H9 (cell line): ENCODE results near the gene SPECC1. TPM values are rescaled to one million over a fixed set of nuclear protein-coding genes. Genes with fewer than 3 reads are reported as not detected.

Experiments
- DNase-seq: peaks from one replicate; pipeline ENCODE4 v3.0.0-alpha.2; 2017
- H2AFZ ChIP-seq: one replicate; pipeline ENCODE4 v1.6.1; 2013; ENCODE audit warnings: mild to moderate bottlenecking, low read length, control low read depth, moderate library complexity
- H2AK5ac ChIP-seq: 2 replicates; pipeline ENCODE4 v1.6.1; 2013; ENCODE audit warnings: low read length, control low read depth, mixed read lengths; ENCODE audit not compliant: insufficient read length
- H2BK120ac ChIP-seq: one replicate; pipeline ENCODE4 v1.6.1; 2013; ENCODE audit warnings: low read depth, mild to moderate bottlenecking, low read length, control low read depth, inconsistent platforms; ENCODE audit not compliant: poor library complexity, severe bottlenecking
- H2BK12ac ChIP-seq: 2 replicates; pipeline ENCODE4 v1.6.1; 2013; ENCODE audit warnings: low read length, control low read depth, mixed read lengths, low read depth; ENCODE audit not compliant: insufficient read length
- H2BK15ac ChIP-seq: 2 replicates; pipeline ENCODE4 v1.6.1; 2013; ENCODE audit warnings: low read depth, low read length, control low read depth
- H2BK20ac ChIP-seq: one replicate; pipeline ENCODE4 v1.6.1; 2013; ENCODE audit warnings: low read depth, mild to moderate bottlenecking, low read length, control low read depth, inconsistent platforms; ENCODE audit not compliant: poor library complexity, severe bottlenecking
- H2BK5ac ChIP-seq: 2 replicates; pipeline ENCODE4 v1.6.1; 2013; ENCODE audit warnings: low read length, control low read depth, mixed read lengths; ENCODE audit not compliant: insufficient read length
- H3K14ac ChIP-seq: 2 replicates; pipeline ENCODE4 v1.6.1; 2013; ENCODE audit warnings: low read length, control low read depth; ENCODE audit not compliant: insufficient read depth
- H3K18ac ChIP-seq: 2 replicates; pipeline ENCODE4 v1.6.1; 2013; ENCODE audit warnings: low read depth, mild to moderate bottlenecking, mixed read lengths, low read length, control low read depth; ENCODE audit not compliant: insufficient read length
- H3K23ac ChIP-seq: 2 replicates; pipeline ENCODE4 v1.6.1; 2013; ENCODE audit warnings: low read length, control low read depth, mixed read lengths, low read depth; ENCODE audit not compliant: insufficient read length
- H3K23me2 ChIP-seq: 2 replicates; pipeline ENCODE4 v1.6.1; 2013; ENCODE audit warnings: low read depth, mild to moderate bottlenecking, mixed read lengths, low read length, control low read depth; ENCODE audit not compliant: insufficient read length, poor library complexity, severe bottlenecking
- H3K27ac ChIP-seq: 2 replicates; pipeline ENCODE4 v1.5.1; 2013; ENCODE audit warnings: low read length, control low read depth, mixed read lengths, low read depth; ENCODE audit not compliant: insufficient read length
- H3K27me3 ChIP-seq: 2 replicates; pipeline ENCODE4 v1.6.1; 2013; ENCODE audit warnings: low read length, control low read depth, inconsistent platforms; ENCODE audit not compliant: insufficient read depth
- H3K4ac ChIP-seq: 2 replicates; pipeline ENCODE4 v1.6.1; 2013; ENCODE audit warnings: low read depth, mild to moderate bottlenecking, control low read depth, inconsistent platforms, low read length, moderate library complexity
- H3K4me1 ChIP-seq: 2 replicates; pipeline ENCODE4 v1.6.1; 2013; ENCODE audit warnings: low read length, control low read depth, inconsistent platforms; ENCODE audit not compliant: insufficient read depth
- H3K4me2 ChIP-seq: 2 replicates; pipeline ENCODE4 v1.6.1; 2013; ENCODE audit warnings: low read length, control low read depth, mixed read lengths; ENCODE audit not compliant: insufficient read length, insufficient read depth
- H3K56ac ChIP-seq: 2 replicates; pipeline ENCODE4 v1.6.1; 2013; ENCODE audit warnings: low read depth, mild to moderate bottlenecking, mixed read lengths, low read length, control low read depth; ENCODE audit not compliant: insufficient read length
- H3K79me1 ChIP-seq: 2 replicates; pipeline ENCODE4 v1.6.1; 2013; ENCODE audit warnings: low read depth, mild to moderate bottlenecking, moderate library complexity, low read length, control low read depth, inconsistent platforms; ENCODE audit not compliant: insufficient read depth, poor library complexity, severe bottlenecking
- H3K79me2 ChIP-seq: 2 replicates; pipeline ENCODE4 v1.6.1; 2013; ENCODE audit warnings: low read length, control low read depth, inconsistent platforms; ENCODE audit not compliant: insufficient read depth
- H3K9ac ChIP-seq: 2 replicates; pipeline ENCODE4 v1.6.1; 2013; ENCODE audit warnings: low read length, control low read depth, mixed read lengths; ENCODE audit not compliant: insufficient read length; ENCODE audit errors: extremely low read depth
- H3K9me3 ChIP-seq: one replicate; pipeline ENCODE4 v1.6.1; 2013; ENCODE audit warnings: low read depth, low read length, inconsistent platforms; ENCODE audit not compliant: control insufficient read depth
- H3T11ph ChIP-seq: one replicate; pipeline ENCODE4 v1.6.1; 2013; ENCODE audit warnings: mild to moderate bottlenecking, low read length, control low read depth, inconsistent platforms
- H4K20me1 ChIP-seq: one replicate; pipeline ENCODE4 v1.6.1; 2013; ENCODE audit not compliant: control insufficient read depth, insufficient read length, insufficient read depth
- H4K5ac ChIP-seq: 2 replicates; pipeline ENCODE4 v1.6.1; 2013; ENCODE audit warnings: low read depth, mild to moderate bottlenecking, mixed read lengths, low read length, control low read depth; ENCODE audit not compliant: insufficient read length
- H4K8ac ChIP-seq: replicated peaks from 2 replicates; pipeline ENCODE4 v1.6.1; 2013; ENCODE audit warnings: low read length, control low read depth, mixed read lengths, low read depth; ENCODE audit not compliant: insufficient read length
- H4K91ac ChIP-seq: 2 replicates; pipeline ENCODE4 v1.6.1; 2013; ENCODE audit warnings: low read depth, mild to moderate bottlenecking, moderate library complexity, mixed read lengths, low read length, control low read depth; ENCODE audit not compliant: insufficient read length
- H3K27ac Mint-ChIP-seq, 3 experiments: 2 replicates in 2 of 3; 3 replicates in 1 of 3; pipeline ENCODE4 v1.8.0; 2020 to 2021; ENCODE audit warnings: mixed read lengths in 3 of 3, mild to moderate bottlenecking in 1 of 3, moderate library complexity in 1 of 3
- H3K27me3 Mint-ChIP-seq: 2 replicates; pipeline ENCODE4 v1.8.0; 2021; ENCODE audit warnings: low read depth, mild to moderate bottlenecking, moderate library complexity, mixed read lengths
- H3K36me3 Mint-ChIP-seq, 3 experiments: 2 replicates in 2 of 3; 3 replicates in 1 of 3; pipeline ENCODE4 v1.8.0; 2020 to 2021; ENCODE audit warnings: low read depth in 3 of 3, mixed read lengths in 3 of 3; ENCODE audit not compliant: insufficient read depth in 1 of 3
- H3K4me1 Mint-ChIP-seq, 2 experiments: 2 replicates each; pipeline ENCODE4 v1.8.0; 2020; ENCODE audit warnings: mixed read lengths in 2 of 2
- H3K4me3 Mint-ChIP-seq, 2 experiments: 2 replicates in 1 of 2; 3 replicates in 1 of 2; pipeline ENCODE4 v1.8.0; 2020 to 2021; ENCODE audit warnings: mild to moderate bottlenecking in 2 of 2, mixed read lengths in 2 of 2, moderate library complexity in 1 of 2
- H3K9me3 Mint-ChIP-seq, 2 experiments: 2 replicates in 1 of 2; 3 replicates in 1 of 2; pipeline ENCODE4 v1.8.0; 2020; ENCODE audit warnings: mild to moderate bottlenecking in 2 of 2, mixed read lengths in 2 of 2, moderate library complexity in 1 of 2
- WGBS: extraction: QIAGEN DNeasy Blood & Tissue Kit; methylation state at CpG from one replicate; pipeline ENCODE4 v1.1.7; 2013; ENCODE audit warnings: missing lambda C conversion rate, low lambda C conversion rate, mixed read lengths; ENCODE audit not compliant: insufficient read length; ENCODE audit errors: extremely low coverage; 5-methylcytosine and 5-hydroxymethylcytosine counted together
- total RNA-seq: library from RNA; stranded (reverse); gene quantifications from 2 replicates; pipeline ENCODE4 v1.2.1, GENCODE V29; 2021
- TF ChIP-seq, protein P1 (sequence below): fragments of 200-600 bp; sonication (generic); conservative IDR thresholded peaks from 3 replicates; pipeline ENCODE4 v1.8.0; 2021; ENCODE audit warnings: antibody characterized with exemption, mild to moderate bottlenecking

Gene SPECC1
- total RNA-seq, 1 experiment from 2014 or later, result 65.7 TPM

DNA sequence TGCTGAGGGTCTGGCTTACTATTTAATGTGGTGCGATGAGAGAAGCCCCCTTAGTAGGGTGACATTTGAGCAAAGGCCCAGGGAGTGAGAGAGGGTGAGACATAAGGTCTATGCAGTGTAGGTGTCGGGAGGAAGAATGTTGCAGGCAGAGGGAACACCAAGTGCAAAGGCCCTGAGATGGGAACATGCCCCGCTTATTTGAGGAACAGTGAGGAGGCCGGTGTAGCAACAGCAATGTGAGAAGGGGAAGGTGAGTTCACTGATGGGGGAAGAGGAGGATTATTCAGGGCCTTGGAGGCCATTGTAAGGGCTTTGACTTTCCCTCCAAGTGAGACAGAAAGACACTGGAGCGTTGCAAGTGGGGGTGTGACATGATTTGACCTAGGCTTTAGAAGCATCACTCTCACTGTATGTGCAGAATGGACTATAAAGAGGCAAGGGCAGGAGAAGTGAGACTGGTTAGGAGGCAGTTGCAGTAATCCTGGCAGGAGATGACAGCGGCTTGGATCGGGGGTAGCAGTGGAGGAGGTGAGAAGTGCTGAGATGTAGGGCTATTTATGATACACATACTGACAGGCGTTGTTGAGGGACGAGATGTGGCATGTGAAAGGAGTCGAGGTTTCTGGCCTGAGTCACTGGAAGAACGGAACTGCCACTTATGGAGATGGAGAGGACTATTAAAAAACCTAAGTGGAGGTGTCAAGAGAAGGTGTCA, 145.3 kb downstream of the SPECC1 start:
- Histone ChIP-seq H3K79me2 (peaks cover 7% of the 10 kb centered on the region; the same call in 1 of the 2 replicates), H2AK5ac (no peak overlapping the region), H3K14ac (no peak overlapping the region), H3K4me2 (no peak overlapping the region), H3K18ac (no peak overlapping the region), H3T11ph (no peak overlapping the region), H4K8ac (no peak overlapping the region), H3K9ac (no peak overlapping the region), H3K27ac (no peak overlapping the region), H4K20me1 (no peaks in the 10 kb centered on the region), H4K5ac (no peak overlapping the region), H3K4me1 (no peaks in the 10 kb centered on the region), H4K91ac (no peak overlapping the region), H3K23me2 (peaks cover 8% of the 10 kb centered on the region), H2BK120ac (no peak overlapping the region), H2BK12ac (no peak overlapping the region), H3K27me3 (no peaks in the 10 kb centered on the region), H3K9me3 (no peaks in the 10 kb centered on the region), H2BK15ac (no peak overlapping the region), H3K56ac (no peak overlapping the region), H3K23ac (no peak overlapping the region), H2BK20ac (no peak overlapping the region), H3K4ac (no peak overlapping the region), H3K79me1 (peaks cover 3% of the 10 kb centered on the region), H2BK5ac (no peak overlapping the region), H2AFZ (no peak overlapping the region)
- H3K9me3 Mint-ChIP-seq, result no peaks in the 10 kb centered on the region
- peaks cover 14 to 20% of the 10 kb centered on the region in 2 experiments for H3K4me1 Mint-ChIP-seq
- DNase-seq, result no peak
- TF ChIP-seq, protein P1, sequence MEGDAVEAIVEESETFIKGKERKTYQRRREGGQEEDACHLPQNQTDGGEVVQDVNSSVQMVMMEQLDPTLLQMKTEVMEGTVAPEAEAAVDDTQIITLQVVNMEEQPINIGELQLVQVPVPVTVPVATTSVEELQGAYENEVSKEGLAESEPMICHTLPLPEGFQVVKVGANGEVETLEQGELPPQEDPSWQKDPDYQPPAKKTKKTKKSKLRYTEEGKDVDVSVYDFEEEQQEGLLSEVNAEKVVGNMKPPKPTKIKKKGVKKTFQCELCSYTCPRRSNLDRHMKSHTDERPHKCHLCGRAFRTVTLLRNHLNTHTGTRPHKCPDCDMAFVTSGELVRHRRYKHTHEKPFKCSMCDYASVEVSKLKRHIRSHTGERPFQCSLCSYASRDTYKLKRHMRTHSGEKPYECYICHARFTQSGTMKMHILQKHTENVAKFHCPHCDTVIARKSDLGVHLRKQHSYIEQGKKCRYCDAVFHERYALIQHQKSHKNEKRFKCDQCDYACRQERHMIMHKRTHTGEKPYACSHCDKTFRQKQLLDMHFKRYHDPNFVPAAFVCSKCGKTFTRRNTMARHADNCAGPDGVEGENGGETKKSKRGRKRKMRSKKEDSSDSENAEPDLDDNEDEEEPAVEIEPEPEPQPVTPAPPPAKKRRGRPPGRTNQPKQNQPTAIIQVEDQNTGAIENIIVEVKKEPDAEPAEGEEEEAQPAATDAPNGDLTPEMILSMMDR, result no peak
- no peaks in the 10 kb centered on the region; the same call in none of the 2 replicates for H3K27me3 Mint-ChIP-seq
- H3K4me3 Mint-ChIP-seq, result no peak overlapping the region
- H3K36me3 Mint-ChIP-seq, result peaks cover 3 to 10% (median 6%) of the 10 kb centered on the region in 3 experiments; a peak in 6 of 7 replicates
- H3K27ac Mint-ChIP-seq, result no peak overlapping the region
- WGBS, result no CpG with 5 or more reads among the region's 11 CpGs
